ENCODE measurements around the gene CACNA1S.

CACNA1S gene

GRCh38 chr1:201041011-201041410 is 71.2 kb downstream of the CACNA1S start:
- Histone ChIP-seq H3F3A (ENCODE audit: insufficient read depth, low read length) (no peaks in the 10 kb centered on the region), H3K9me2 (replicated peaks; ENCODE audit: insufficient read depth, low read length) (no peaks in the 10 kb centered on the region), H2AFZ (ENCODE audit: low read length) (no peak overlapping the region), H3K27ac (ENCODE audit: low read length) (no peak overlapping the region), H3K9ac (ENCODE audit: low read length) (no peak overlapping the region), H3K9me3 (replicated peaks; ENCODE audit: insufficient read depth, low read length) (no peaks in the 10 kb centered on the region), H4K20me1 (ENCODE audit: insufficient read depth, low read length) (no peaks in the 10 kb centered on the region), H3K4me3 (ENCODE audit: low read length) (no peak overlapping the region), H3K79me2 (ENCODE audit: low read length) (no peaks in the 10 kb centered on the region), H3K4me2 (ENCODE audit: low read depth, low read length) (no peak overlapping the region), H3K27me3 (replicated peaks; ENCODE audit: insufficient read depth, low read length) (no peaks in the 10 kb centered on the region), H3K36me3 (replicated peaks; ENCODE audit: insufficient read depth, low read length) (no peaks in the 10 kb centered on the region), H3K4me1 (ENCODE audit: low read length) (no peaks in the 10 kb centered on the region)
- TF ChIP-seq EZH2 (optimal IDR thresholded peaks at IDR 0.05; ENCODE audit: low read depth, low read length) (no peak), CTCF (IDR thresholded peaks at IDR 0.05; ENCODE audit: low read length) (no peak), EZH2phosphoT487 (IDR thresholded peaks at IDR 0.05; ENCODE audit: low read length) (no peak)
- no peak for DNase-seq

DNA sequence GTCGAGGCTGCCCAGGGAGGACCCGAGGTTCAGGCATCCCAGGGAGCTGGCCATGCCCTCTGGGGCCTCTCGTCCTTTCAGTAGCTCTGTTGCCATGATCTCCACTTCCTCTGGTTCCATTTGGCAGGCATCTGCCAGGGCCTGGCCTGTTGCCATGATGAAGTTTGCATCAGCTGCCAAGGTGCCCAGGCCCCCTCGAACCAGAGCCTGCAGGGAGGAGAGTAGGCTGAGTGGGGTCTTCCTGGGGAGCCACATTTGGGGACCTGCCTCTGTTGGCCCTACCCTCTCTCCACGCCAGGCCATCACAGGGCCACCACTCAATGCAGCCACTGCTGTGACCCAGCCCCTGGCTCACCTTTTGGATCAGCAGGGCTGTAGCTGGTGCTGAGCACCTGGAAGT is 72.3 kb downstream of the CACNA1S start:
- no peaks in the 10 kb centered on the region for H3K27me3 ChIP-seq (replicated peaks; ENCODE audit: insufficient read depth, low read length)
- no peak for DNase-seq
- no peak overlapping the region for H3K4me2 ChIP-seq (ENCODE audit: low read depth, low read length)
- H3K36me3 ChIP-seq (replicated peaks; ENCODE audit: insufficient read depth, low read length) = no peaks in the 10 kb centered on the region
- H3K9ac ChIP-seq (ENCODE audit: low read length) = no peak overlapping the region
- TF ChIP-seq CTCF (IDR thresholded peaks at IDR 0.05; ENCODE audit: low read length) = no peak
- TF ChIP-seq EZH2phosphoT487 (IDR thresholded peaks at IDR 0.05; ENCODE audit: low read length) = no peak
- no peak for TF ChIP-seq EZH2 (optimal IDR thresholded peaks at IDR 0.05; ENCODE audit: low read depth, low read length)
- H3K4me1 ChIP-seq (ENCODE audit: low read length) = no peaks in the 10 kb centered on the region
- H3F3A ChIP-seq (ENCODE audit: insufficient read depth, low read length) = no peaks in the 10 kb centered on the region
- no peaks in the 10 kb centered on the region for H3K9me3 ChIP-seq (replicated peaks; ENCODE audit: insufficient read depth, low read length)
- H3K79me2 ChIP-seq (ENCODE audit: low read length) = no peaks in the 10 kb centered on the region
- H2AFZ ChIP-seq (ENCODE audit: low read length) = no peak overlapping the region
- H3K27ac ChIP-seq (ENCODE audit: low read length) = no peak overlapping the region
- H3K9me2 ChIP-seq (replicated peaks; ENCODE audit: insufficient read depth, low read length) = no peaks in the 10 kb centered on the region
- H4K20me1 ChIP-seq (ENCODE audit: insufficient read depth, low read length) = no peaks in the 10 kb centered on the region
- no peak overlapping the region for H3K4me3 ChIP-seq (ENCODE audit: low read length)

- no peaks in the 10 kb centered on the region for H3F3A ChIP-seq (ENCODE audit: insufficient read depth, low read length)
- no peak overlapping the region for H2AFZ ChIP-seq (ENCODE audit: low read length)
- DNase-seq = no peak
- TF ChIP-seq EZH2 (optimal IDR thresholded peaks at IDR 0.05; ENCODE audit: low read depth, low read length) (no peak), CTCF (IDR thresholded peaks at IDR 0.05; ENCODE audit: low read length) (no peak), EZH2phosphoT487 (IDR thresholded peaks at IDR 0.05; ENCODE audit: low read length) (no peak)
- no peaks in the 10 kb centered on the region for H3K9me2 ChIP-seq (replicated peaks; ENCODE audit: insufficient read depth, low read length)
- H4K20me1 ChIP-seq (ENCODE audit: insufficient read depth, low read length) = no peaks in the 10 kb centered on the region
- no peaks in the 10 kb centered on the region for H3K4me1 ChIP-seq (ENCODE audit: low read length)
- no peaks in the 10 kb centered on the region for H3K79me2 ChIP-seq (ENCODE audit: low read length)
- no peaks in the 10 kb centered on the region for H3K36me3 ChIP-seq (replicated peaks; ENCODE audit: insufficient read depth, low read length)
- H3K4me3 ChIP-seq (ENCODE audit: low read length) = no peak overlapping the region
- no peak overlapping the region for H3K4me2 ChIP-seq (ENCODE audit: low read depth, low read length)
- H3K9me3 ChIP-seq (replicated peaks; ENCODE audit: insufficient read depth, low read length) = no peaks in the 10 kb centered on the region
- H3K9ac ChIP-seq (ENCODE audit: low read length) = no peak overlapping the region
- no peaks in the 10 kb centered on the region for H3K27me3 ChIP-seq (replicated peaks; ENCODE audit: insufficient read depth, low read length)
- no peak overlapping the region for H3K27ac ChIP-seq (ENCODE audit: low read length)
Observed at GRCh38 chr1:201039418-201039817, 72.8 kb downstream of the CACNA1S start.

Measured in MM.1S (cell line).